Stomach (tissue), 9 donors: Measurements from ENCODE around the gene IPO11. TPM values are rescaled to one million over a fixed set of nuclear protein-coding genes. Genes with fewer than 3 reads are reported as not detected.
A peak's percentile ranks its signal among the peaks of the same experiment; 100 is the strongest.

Experiments
- DNase-seq, 2 donors: peaks; one replicate each; pipeline versions ENCODE4 v3.0.0 to v3.0.0-alpha.2; 2013 to 2019
- H3K27ac ChIP-seq, 5 donors: fragments of 200-600 bp in 4 of 5; sonication (generic) in 4 of 5; one replicate each; pipeline ENCODE4 v1.5.1; 2013 to 2019; ENCODE audit warnings: mild to moderate bottlenecking in 1 of 5, moderate library complexity in 1 of 5
- H3K27me3 ChIP-seq, 3 donors: fragments of 200-600 bp; sonication (generic); one replicate each; pipeline ENCODE4 v1.5.1; 2017 to 2019; ENCODE audit warnings: mixed run types in 1 of 3
- H3K36me3 ChIP-seq, 4 donors: fragments of 200-600 bp; sonication (generic); 1 replicate in 3 of 4; 2 replicates in 1 of 4; pipeline ENCODE4 v1.5.1; 2016 to 2019
- H3K4me1 ChIP-seq, 4 donors: fragments of 200-600 bp; sonication (generic); one replicate each; pipeline ENCODE4 v1.5.1; 2016 to 2019
- H3K4me3 ChIP-seq, 4 donors: fragments of 200-600 bp; sonication (generic) in 3 of 4; one replicate each; pipeline ENCODE4 v1.5.1; 2016 to 2019; ENCODE audit warnings: mild to moderate bottlenecking in 1 of 4
- H3K9me3 ChIP-seq, 4 donors: fragments of 200-600 bp; sonication (generic); one replicate each; pipeline ENCODE4 v1.5.1; 2016 to 2019
- CTCF ChIP-seq, 7 experiments: fragments of 450-650 bp in 4 of 7; fragments of 200-600 bp in 3 of 7; sonication (generic) in 3 of 7; IDR thresholded peaks; one replicate each; pipeline ENCODE4 v1.5.1; 2016 to 2019; ENCODE audit warnings: antibody characterized with exemption in 7 of 7, control low read depth in 2 of 7, mild to moderate bottlenecking in 1 of 7
- EP300 ChIP-seq: sonication (generic); formaldehyde crosslinking; IDR thresholded peaks from one replicate; pipeline ENCODE4 v1.6.1; 2017; ENCODE audit warnings: antibody characterized with exemption
- POLR2A ChIP-seq, 4 donors: fragments of 450-650 bp; IDR thresholded peaks; one replicate each; pipeline ENCODE4 v1.6.1; 2016; ENCODE audit warnings: antibody characterized with exemption in 4 of 4, control low read depth in 2 of 4, mild to moderate bottlenecking in 1 of 4, moderate library complexity in 1 of 4
- POLR2AphosphoS5 ChIP-seq, 3 donors: sonication (generic); formaldehyde crosslinking; IDR thresholded peaks; one replicate each; pipeline ENCODE4 v1.6.1; 2016; ENCODE audit warnings: antibody characterized with exemption in 3 of 3
- WGBS, 5 donors: extraction: QIAGEN DNeasy Blood & Tissue Kit in 3 of 5; methylation state at CpG; one replicate each; pipeline versions ENCODE4 v1.1.5 to v1.1.7; 2013 to 2018; 5-methylcytosine and 5-hydroxymethylcytosine counted together
- intact Hi-C: fragments of 100-400 bp; cut with DNase I; formaldehyde crosslinking; loops from one replicate; pipeline ENCODE4 v1.15.1; 2023; ENCODE audit warnings: low total_unique reads
- polyA plus RNA-seq, 3 donors: library from polyadenylated mRNA; stranded (reverse); fragments of 200-250 nt; gene quantifications; one replicate each; pipeline ENCODE4 v1.2.3, GENCODE V29; 2013
- total RNA-seq, 5 donors: library from RNA; depleted of rRNA; stranded (reverse); fragments of >200 nt; gene quantifications; one replicate each; pipeline versions ENCODE4 v1.1.0 to v1.2.3, GENCODE V29; 2014 to 2016
- donor health status: healthy with polysubstance abuse.
- donor health status: Bipolar disorder and iron deficiency.
- donor health status: healthy.

IPO11 gene
- total and polyA plus RNA-seq, 8 donors: 8.0 to 37.5 (median 9.8) TPM

GRCh38 chr5:62395210-62395950 is 17.2 kb upstream of the IPO11 start:
- intact Hi-C loops: no loop called here
- peaks cover 0 to 100% (median 96%) of the 10 kb centered on the region in 4 donors for H3K36me3 ChIP-seq
- no peak for DNase-seq
- no peak for TF ChIP-seq POLR2AphosphoS5 (IDR thresholded peaks at IDR 0.05)
- TF ChIP-seq EP300: no peak
- no peak for TF ChIP-seq CTCF (IDR thresholded peaks at IDR 0.05)
- TF ChIP-seq POLR2A (IDR thresholded peaks at IDR 0.05): no peak
- H3K4me1 ChIP-seq: no peaks in the 10 kb centered on the region
- WGBS, 5 donors: 85 to 92% (median 87%) methylated on average over 5 of the region's 5 CpGs
- no peak overlapping the region for H3K27ac ChIP-seq
- no peaks in the 10 kb centered on the region for H3K9me3 ChIP-seq
- no peaks in the 10 kb centered on the region for H3K27me3 ChIP-seq
- no peak overlapping the region for H3K4me3 ChIP-seq

- Histone ChIP-seq H3K4me3 (peak within 1 kb of the TSS; percentile 81 to 90 (median 86)), H3K36me3 (peaks cover 0 to 28% (median 24%) of the 10 kb centered on the region in 4 donors), H3K4me1 (peaks cover 4 to 26% (median 11%) of the 10 kb centered on the region in 4 donors), H3K9me3 (no peaks in the 10 kb centered on the region), H3K27ac (peak within 1 kb of the TSS; percentile 90 to 96 (median 96)), H3K27me3 (no peaks in the 10 kb centered on the region)
- DNase-seq: peak; percentile 96 to 99
- WGBS, 5 donors: 0% methylated on average over 27 to 66 of the region's 66 CpGs
- peak in 1 of 7 experiments; percentile 8 for TF ChIP-seq CTCF (IDR thresholded peaks at IDR 0.05)
- no peak for TF ChIP-seq EP300
- TF ChIP-seq POLR2A (IDR thresholded peaks at IDR 0.05): peak in 2 of 4 donors; percentile 34 to 47
- peak; percentile 86 to 95 (median 88) for TF ChIP-seq POLR2AphosphoS5 (IDR thresholded peaks at IDR 0.05)
- intact Hi-C loops: no loop called here
Measured at GRCh38 chr5:62403411-62404250, 8.9 kb upstream of the IPO11 start, which contains the start of gene DIMT1. Gene DIMT1 (minus strand): TSS chr5:62403905. CDS start chr5:62403772, 133 bp downstream.

GRCh38 chr5:62413711-62414110 is 1.1 kb downstream of the IPO11 start:
- Histone ChIP-seq H3K4me3 (peak overlapping the region; percentile 77 to 100 (median 98)), H3K9me3 (no peaks in the 10 kb centered on the region), H3K36me3 (peaks cover 0 to 7% (median 3%) of the 10 kb centered on the region in 4 donors), H3K27me3 (no peaks in the 10 kb centered on the region), H3K4me1 (peaks cover 0 to 29% (median 24%) of the 10 kb centered on the region in 4 donors), H3K27ac (no peak overlapping the region)
- no peak for DNase-seq
- TF ChIP-seq CTCF (IDR thresholded peaks at IDR 0.05) (no peak), POLR2A (IDR thresholded peaks at IDR 0.05) (no peak), EP300 (no peak), POLR2AphosphoS5 (IDR thresholded peaks at IDR 0.05) (no peak)
- 47 to 64% (median 53%) methylated on average over 3 of the region's 3 CpGs for WGBS, 5 donors
- intact Hi-C loops: no loop called here

GRCh38 chr5:62418462-62419076 is 6.0 kb downstream of the IPO11 start:
- H3K27ac ChIP-seq: no peak overlapping the region
- H3K9me3 ChIP-seq: no peaks in the 10 kb centered on the region
- WGBS, 5 donors: 85 to 95% (median 90%) methylated on average over 4 of the region's 4 CpGs
- peaks cover 0 to 7% (median 3%) of the 10 kb centered on the region in 4 donors for H3K36me3 ChIP-seq
- DNase-seq: no peak
- intact Hi-C loops: no loop called here
- no peaks in the 10 kb centered on the region for H3K27me3 ChIP-seq
- TF ChIP-seq POLR2A (IDR thresholded peaks at IDR 0.05): no peak
- no peak for TF ChIP-seq POLR2AphosphoS5 (IDR thresholded peaks at IDR 0.05)
- no peak for TF ChIP-seq CTCF (IDR thresholded peaks at IDR 0.05)
- no peak for TF ChIP-seq EP300
- H3K4me1 ChIP-seq: peaks cover 0 to 26% (median 17%) of the 10 kb centered on the region in 4 donors
- H3K4me3 ChIP-seq: no peak overlapping the region
